Omental fat pad (tissue), 4 donors: ENCODE data around the gene RFPL3. TPM values are rescaled to one million over a fixed set of nuclear protein-coding genes. Genes with fewer than 3 reads are reported as not detected.

Experiments
- ATAC-seq: fragments of 150-250 bp; one replicate; pipeline ENCODE4 v1.9.1; 2016; ENCODE audit warnings: mild to moderate bottlenecking, moderate library complexity; ENCODE audit not compliant: low FRiP score
- DNase-seq: peaks from one replicate; pipeline ENCODE4 v3.0.0-alpha.2; 2019; ENCODE audit warnings: low spot score
- CTCF ChIP-seq, 3 donors: fragments of 450-650 bp; IDR thresholded peaks; one replicate each; pipeline ENCODE4 v1.5.1; 2016 to 2017; ENCODE audit warnings: antibody characterized with exemption in 3 of 3, mild to moderate bottlenecking in 3 of 3, moderate library complexity in 2 of 3
- total RNA-seq, 4 donors: library from RNA; depleted of rRNA; stranded (reverse); fragments of >200 nt; gene quantifications; one replicate each; pipeline ENCODE4 v1.1.0, GENCODE V29; 2016

The RFPL3 gene
- total RNA-seq, 4 donors from 2014 or later, result not detected

GRCh38 chr22:32395107-32395506 lies 37.4 kb downstream of the RFPL3 start:
- no peak for ATAC-seq
- DNase-seq, result no peak
- no peak for TF ChIP-seq CTCF (IDR thresholded peaks at IDR 0.05)

GRCh38 chr22:32396255-32396654 lies 38.6 kb downstream of the RFPL3 start:
- ATAC-seq, result no peak
- TF ChIP-seq CTCF (IDR thresholded peaks at IDR 0.05), result no peak
- no peak for DNase-seq

GRCh38 chr22:32396746-32397145 lies 39.1 kb downstream of the RFPL3 start:
- DNase-seq, result no peak
- no peak for TF ChIP-seq CTCF (IDR thresholded peaks at IDR 0.05)
- ATAC-seq, result no peak

DNA sequence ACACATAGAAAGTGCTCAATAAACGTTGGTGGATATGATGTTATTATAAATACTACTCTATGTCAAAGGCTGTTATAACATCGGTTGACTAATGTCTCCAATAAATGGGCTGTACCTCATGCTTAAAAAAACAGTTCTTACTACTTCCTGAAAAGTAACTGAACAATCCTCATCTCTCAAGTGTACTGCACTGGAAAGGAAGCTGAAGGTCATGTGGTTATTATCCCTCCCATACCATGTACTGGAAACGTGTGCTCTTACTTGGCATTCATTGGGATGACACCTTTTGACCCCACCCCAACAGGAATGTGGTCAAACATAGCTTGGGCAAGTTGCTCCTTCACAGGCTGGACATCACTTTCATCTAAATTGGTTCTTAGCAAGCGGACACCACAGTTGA lies 43.8 kb downstream of the RFPL3 start:
- no peak for TF ChIP-seq CTCF (IDR thresholded peaks at IDR 0.05)
- DNase-seq (no peak), ATAC-seq (no peak)

DNA sequence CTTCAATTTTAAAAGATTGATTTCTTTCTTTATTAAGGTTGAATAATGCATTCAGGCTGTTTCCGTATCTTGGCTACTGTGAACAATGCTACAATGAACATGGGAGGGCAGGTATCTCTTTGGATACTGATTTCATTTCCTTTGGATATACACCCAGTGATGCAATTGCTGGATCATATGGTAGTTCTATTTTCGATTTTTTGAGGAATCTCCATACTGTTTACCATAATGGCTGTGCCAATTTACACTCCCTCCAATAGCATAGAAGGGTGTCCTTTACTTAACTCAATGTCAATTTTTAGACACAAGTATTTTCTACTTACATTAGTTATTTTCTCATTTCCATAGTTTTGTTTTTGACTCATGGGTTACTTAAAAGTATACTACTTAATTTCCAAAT lies 46.4 kb downstream of the RFPL3 start:
- ATAC-seq (no peak), DNase-seq (no peak)
- no peak for TF ChIP-seq CTCF (IDR thresholded peaks at IDR 0.05)

DNA sequence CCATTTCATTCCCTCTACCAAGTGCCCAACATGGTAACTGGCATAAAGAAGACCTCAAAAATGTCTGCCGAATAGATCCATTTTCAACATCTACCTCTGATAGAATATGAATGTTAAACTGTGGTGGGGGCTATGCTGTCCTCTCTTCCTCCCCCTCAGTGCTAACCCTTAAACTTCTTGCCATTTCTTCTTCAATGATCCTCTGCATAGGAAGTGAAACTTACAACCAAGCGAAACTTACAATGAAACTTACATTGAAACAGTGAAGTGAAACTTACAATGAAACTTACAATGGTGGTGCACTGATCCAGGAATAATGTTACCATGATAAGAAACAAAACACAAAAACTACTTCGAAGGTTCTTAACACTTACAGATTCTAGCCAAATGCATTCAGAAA lies 49.6 kb downstream of the RFPL3 start:
- no peak for ATAC-seq
- no peak for DNase-seq
- no peak for TF ChIP-seq CTCF (IDR thresholded peaks at IDR 0.05)

GRCh38 chr22:32407936-32408335 lies 50.3 kb downstream of the RFPL3 start:
- ATAC-seq (no peak), DNase-seq (no peak)
- TF ChIP-seq CTCF (IDR thresholded peaks at IDR 0.05), result no peak
